ENCODE measurements around the gene NPAS4.
A peak's percentile ranks its signal among the peaks of the same experiment; 100 is the strongest.
"Not testable (repeated sequence)": the region's sequence is repeated elsewhere in the genome, so short reads cannot be mapped to it uniquely, and the experiment has no call there.

NPAS4 gene

DNA sequence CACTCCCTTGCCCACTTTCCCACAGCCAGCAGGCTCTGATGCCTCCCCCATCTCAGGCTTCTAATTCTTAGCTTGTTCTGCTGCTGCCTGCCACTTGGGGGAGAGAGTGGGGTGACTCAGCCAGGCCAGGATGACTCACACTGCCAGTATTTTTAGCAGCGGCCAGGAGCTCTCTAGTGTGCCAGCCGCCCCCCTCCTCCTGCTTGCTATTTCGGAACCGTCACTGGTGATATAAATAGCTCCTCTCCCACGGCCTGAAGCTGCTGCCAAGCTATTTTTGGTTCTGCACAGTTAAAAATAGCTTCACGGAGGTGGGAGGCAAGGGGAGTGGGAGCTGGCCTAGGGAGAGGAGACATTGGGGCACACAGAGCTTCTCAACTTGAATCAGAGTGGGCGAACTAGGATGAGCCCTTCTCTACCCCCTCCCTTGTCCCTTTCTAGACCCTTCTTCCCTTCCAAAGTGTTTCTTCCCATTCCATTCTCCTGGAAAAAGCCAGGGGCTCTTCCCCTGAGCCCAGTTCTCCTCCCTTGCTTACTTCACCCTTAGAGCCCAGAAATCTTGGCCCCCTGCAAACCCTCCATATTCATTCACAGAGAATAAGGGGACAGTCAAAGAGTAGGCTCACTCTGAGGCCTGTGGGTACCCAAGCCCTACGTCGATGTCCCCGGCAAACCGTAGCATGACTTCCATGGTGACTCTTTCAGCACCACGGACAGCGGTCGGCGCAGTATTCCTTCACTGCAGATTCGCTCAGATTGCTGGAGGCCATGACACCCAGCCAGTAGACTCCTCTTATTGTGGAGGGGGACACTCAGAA lies 2.5 kb upstream of the NPAS4 start:
- DNase-seq, result peak; percentile 88 to 89 (median 89)

DNA sequence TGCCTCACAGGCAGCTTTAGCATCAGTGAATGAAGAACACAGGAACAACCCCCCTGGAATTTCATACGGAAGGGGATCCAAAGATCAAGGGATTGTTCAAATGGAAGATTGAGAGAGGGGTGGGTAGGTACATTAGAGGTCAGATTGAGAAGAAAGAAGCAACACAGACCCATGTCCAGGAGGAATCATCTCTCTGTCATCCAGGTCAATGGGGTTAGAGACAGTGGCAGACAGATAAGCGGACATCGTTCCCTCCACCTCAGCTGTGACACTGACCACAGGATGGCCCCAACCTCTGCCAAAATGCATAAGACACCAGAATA lies 1.9 kb upstream of the NPAS4 start:
- DNase-seq, result no peak

DNA sequence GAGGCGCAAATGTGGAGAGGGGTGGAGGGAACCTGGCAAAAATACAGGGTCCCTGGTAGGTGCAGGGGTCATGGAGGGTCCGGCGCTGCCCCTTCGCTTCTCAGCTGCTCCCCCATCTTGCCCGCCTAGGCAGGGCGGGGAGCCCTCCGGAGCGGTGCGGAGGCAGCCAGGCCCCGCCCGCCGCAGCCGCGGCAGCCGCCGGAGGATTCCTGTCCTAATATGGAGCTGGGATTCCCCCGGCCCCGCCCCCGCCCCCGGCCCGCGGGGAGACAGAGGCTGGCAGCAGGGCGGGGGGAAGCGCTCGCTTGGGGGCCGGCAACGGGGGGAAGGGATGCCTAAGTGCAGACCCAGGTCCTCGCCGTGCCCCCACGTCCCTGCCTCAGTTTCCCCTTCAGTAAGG lies 1.0 kb upstream of the NPAS4 start:
- DNase-seq, result peak in 1 of 3 donors; percentile 27

DNA sequence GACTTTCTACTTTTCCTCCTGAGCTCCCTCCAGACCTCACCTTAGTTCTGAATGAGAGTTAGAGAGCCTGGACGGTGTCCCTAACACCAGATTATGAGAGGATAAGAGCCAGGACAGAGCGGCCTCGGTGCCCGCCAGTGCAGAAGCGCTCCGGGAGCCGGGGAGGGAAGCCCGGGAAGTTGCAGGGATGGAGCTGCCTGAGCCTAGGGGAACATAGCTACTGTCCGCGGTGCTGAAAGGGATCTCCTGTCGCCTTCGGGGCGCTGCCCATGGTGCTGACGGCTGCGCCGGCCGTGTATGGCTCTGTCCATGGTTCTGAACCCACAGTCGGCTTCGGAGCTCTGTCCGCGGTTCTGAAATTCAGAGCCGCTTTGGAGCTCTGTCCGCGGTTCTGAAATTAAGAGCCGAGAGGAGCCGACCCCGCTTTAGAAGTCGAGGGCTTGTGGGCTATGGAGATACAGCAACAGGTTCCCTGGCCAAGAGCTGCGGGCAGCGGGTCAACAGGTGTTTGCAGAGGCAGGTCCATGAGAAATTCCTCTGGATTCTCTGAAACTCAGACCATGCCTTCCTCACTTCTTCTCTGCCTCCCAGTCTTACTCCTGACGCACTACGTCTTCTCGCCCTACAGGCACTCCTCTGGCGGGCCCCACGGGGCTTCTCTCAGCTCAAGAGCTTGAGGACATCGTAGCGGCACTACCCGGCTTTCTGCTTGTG lies 814 bp downstream of the NPAS4 start:
- DNase-seq, result peak; percentile 84 to 92 (median 88)

DNA sequence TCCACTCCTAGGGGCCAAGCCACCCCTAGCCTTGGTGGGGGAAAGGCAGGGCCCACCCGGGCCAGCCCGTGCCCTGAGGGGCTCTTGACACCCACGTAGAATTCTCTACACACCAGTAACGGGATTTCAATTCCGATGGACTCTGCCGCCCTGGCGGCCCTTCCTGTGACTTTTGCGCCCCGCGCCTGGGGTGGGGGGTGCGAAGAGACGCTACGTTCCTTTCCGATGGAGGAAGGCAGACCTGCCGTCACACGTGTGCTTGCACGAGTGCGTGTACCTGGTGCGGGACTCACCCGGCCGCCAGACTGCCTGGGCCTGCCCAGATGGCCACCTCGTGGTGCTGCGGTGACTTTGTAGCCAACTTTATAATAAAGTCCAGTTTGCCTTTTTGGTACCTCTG lies 5.5 kb downstream of the NPAS4 start:
- no peak for DNase-seq

DNA sequence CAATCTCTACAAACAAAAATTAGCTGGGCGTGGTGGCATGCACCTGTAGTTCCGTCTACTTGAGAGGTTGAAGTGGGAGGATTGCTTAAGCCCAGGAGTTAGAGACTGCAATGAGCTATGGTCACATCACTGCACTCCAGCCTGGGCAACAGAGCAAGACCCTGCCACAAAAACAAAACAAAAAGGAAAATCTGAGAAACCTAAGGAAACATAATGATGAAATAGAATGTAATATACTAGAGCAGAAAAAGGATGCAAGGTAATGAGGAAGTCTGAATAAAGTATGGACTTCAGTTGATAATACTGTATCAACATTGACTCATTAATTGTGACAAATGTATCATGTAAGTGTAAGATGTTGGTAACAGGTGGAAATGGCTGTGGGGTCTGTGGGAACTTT lies 8.1 kb downstream of the NPAS4 start:
- DNase-seq, result no peak

DNA sequence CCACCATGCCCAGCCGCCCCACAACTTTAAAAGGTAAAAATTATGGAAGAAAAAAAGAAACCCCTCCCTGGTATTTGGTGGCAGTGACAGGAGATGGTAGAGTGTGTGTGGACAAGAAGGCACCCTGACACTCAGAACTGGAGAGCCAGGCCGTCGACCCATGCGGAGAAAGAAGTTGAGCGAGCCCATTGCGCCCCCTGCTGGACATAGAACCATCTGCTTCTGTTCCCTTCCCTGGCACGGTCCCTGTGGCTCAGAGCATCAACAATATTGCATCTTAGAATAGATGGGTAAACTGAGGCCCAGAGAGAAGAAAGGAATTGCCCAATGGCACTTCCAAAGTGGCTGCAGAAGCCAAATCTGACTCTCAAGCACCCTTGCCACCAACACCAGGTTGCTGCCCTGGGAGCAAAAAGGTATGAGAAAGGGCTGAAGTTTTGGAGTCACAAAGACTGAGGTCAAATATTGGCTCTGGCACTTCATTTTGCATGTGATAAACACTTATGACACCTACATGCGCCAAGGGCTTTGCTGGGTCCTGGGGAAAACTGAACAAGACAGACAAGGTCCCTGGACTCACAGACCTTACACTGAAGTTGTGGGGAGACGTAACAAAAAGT lies 9.3 kb downstream of the NPAS4 start:
- peak; percentile 84 to 94 (median 89) for DNase-seq

DNA sequence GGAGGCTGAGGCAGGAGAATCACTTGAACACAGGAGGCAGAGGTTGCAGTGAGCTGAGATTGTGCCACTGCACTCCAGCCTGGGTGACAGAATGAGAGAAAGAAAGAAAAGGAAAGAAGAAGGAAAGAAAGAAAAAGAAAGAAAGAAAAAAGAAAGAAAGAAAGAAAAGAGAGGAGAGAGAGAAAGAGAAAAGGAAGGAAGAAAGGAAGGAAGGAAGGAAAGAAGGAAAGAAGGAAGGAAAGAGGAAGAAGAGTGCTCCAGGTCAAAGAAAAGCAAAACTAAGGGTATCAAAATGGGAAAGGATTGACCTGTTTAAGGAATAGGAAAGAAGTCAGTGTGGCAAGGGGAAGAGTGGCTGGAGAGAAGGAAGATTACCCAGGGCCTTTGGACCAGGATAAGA lies 10.5 kb downstream of the NPAS4 start:
- not testable (repeated sequence) for DNase-seq

DNA sequence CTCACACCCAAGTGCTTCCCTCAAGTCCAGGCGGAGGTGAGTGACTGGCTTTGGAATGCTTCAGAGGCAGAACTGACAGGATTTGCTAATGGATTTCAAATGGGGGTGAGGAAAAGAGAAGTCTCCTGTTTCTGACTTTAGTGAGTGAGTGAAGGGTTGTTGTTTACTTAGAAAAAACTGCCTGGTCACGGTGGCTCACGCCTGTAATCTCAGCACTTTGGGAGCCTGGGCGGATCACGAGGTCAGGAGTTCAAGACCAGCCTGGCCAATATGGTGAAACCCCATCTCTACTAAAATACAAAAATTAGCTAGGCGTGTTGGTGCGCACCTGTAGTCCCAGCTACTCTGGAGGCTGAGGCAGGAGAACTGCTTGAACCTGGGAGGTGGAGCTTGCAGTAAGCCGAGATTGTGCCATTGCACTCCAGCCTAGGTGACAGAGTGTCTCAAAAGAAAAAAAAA lies 11.1 kb downstream of the NPAS4 start:
- not testable (repeated sequence) for DNase-seq

DNA sequence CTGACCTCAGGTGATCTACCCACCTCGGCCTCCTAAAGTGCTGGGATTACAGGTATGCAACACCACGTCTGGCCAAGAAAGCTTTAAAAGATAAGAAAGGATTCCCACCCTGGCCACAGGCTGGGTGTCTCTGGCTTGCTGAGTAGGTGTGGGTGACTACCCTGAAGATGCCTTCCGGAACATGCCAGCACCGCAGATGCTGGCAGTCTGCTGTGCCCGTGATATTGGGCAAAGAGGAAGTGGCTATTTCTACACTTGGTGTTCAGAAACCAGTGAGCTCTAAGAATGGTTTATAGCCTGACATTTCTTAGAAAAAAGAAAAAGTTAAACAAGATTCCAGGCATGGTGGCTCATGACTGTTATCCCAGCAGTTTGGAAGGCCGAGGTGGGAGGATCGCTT lies 11.8 kb downstream of the NPAS4 start:
- DNase-seq, result peak; percentile 22 to 44 (median 41)

DNA sequence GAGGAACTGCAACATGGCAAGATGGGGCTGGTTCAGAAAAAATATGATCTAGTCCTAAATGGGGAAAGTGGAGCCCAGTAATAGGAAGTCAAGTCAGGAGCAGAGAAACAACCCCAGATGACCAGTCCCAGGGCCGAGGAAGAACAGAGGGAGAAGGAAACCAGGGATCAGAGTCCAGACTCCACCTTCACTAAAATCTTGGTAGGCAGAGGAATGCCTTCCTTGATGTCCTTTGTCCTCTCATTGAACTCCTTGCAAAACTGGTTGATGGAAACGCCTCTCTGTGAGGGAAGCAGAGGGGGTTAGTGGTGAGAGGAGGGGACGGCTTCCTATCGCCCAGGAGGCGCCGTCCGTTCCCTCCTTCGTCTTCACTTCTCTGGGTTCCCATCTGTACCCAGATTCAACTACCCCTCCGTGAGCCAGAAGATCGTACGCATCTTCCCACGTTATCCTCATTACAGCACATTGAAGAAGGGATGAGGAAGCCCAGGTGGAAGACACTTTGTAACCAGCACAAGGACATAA lies 17.2 kb downstream of the NPAS4 start:
- no peak for DNase-seq

DNA sequence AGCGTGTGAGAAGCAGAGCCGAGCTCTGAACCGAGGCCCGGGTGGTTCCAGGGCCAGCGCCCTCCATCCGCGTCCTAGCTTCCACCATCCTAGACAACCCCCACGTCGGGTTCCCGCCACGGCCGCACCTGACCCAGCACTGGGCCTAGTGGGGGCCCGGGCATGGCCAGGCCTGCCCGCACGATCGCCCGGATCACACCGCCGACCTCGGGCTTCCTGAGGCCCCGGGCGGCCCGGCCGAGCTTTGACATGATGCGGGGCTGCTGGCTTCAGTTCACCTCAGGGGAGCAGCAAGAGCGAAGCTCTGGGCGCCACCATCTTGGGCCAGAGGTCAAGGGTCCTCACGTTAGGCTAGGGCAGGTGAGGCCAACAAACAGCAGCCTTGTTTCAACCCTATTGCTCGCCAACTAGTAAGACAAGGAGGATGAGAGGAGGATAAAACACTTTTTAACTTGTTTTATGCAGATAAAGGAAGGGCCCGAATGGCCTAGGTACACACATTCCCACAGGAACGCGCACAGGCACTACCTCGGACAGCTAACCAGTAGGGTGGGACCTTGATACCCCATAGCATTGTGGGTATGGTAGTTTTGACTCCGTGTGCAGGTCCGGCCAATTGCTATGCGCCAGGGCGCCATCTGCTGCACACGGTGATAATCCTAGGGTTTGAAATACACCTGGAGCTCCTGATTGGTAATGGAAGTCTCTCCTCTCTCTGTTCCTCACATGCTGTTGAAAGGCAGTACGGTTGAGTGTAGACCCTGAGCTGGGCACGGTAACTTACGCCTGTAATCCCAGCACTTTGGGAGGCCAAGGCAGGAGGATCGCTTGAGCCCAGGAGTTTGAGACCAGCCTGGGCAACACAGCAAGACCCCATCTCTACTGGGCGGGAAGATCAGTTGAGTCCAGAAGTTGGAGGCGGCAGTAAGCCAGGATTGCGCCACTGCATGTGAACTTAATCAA lies 17.9 kb downstream of the NPAS4 start, which contains the start of gene MRPL11:
MRPL11 (minus strand) TSS at position 345 of the 963 bp plus-strand sequence; CDS start at position 251, 94 bp downstream.
- peak; percentile 91 to 93 (median 93) for DNase-seq

DNA sequence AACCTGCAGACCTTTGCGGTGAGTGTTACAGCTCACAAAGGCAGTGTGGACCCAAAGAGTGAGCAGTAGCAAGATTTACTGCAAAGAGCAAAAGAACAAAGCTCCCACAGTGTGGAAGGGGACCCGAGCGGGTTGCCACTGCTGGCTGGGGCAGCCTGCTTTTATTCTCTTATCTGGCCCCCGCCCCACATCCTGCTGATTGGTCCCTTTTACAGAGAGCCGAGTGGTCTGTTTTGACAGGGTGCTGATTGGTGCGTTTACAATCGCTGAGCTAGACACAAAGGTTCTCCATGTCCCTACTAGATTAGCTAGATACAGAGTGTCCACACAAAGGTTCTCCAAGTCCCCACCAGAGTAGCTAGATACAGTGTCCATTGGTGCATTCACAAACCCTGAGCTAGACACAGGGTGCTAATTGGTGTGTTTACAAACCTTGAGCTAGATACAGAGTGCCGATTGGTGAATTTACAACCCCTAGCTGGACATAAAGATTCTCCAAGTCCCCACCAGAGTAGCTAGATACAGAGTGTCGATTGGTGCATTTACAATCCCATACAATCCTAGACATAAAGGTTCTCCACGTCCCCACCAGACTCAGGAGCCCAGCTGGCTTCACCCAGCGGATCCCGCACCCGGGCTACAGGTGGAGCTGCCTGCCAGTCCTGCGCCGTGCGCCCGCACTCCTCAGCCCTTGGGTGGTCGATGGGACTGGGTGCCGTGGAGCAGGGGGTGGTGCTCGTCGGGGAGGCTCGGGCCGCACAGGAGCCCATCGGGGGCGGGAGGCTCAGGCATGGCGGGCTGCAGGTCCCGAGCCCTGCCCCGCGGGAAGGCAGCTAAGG lies 19.5 kb downstream of the NPAS4 start:
- DNase-seq, result not testable (repeated sequence)

DNA sequence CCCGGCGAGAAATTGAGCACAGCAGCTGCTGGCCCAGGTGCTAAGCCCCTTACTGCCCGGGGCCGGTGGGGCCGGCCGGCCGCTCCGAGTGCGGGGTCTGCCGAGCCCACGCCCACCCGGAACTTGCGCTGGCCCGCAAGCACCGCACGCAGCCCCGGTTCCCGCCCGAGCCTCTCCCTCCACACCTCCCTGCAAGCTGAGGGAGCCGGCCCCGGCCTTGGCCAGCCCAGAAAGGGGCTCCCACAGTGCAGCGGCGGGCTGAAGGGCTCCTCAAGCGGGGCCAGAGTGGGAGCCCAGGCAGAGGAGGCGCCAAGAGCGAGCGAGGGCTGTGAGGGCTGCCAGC lies 20.1 kb downstream of the NPAS4 start:
- DNase-seq, result not testable (repeated sequence)

DNA sequence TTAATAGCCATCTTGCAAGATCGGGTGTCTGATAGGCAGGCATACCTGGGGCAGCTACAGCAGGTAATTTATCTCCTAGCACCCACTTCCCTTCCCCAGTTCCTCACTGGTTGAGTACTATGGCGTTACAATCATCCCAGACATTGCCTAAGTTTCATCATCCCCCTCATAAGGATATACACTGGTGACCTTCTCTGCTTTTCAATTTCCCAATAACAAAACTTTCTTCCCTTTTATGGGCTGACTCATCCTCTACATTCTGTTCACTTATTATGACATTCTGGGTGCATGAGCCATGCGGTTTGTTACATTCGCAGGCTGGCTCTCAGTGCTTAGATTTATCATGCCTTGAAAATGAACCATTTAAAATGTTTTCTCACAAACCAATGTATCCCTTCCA lies 22.8 kb downstream of the NPAS4 start:
- peak; percentile 85 to 97 (median 97) for DNase-seq

DNA sequence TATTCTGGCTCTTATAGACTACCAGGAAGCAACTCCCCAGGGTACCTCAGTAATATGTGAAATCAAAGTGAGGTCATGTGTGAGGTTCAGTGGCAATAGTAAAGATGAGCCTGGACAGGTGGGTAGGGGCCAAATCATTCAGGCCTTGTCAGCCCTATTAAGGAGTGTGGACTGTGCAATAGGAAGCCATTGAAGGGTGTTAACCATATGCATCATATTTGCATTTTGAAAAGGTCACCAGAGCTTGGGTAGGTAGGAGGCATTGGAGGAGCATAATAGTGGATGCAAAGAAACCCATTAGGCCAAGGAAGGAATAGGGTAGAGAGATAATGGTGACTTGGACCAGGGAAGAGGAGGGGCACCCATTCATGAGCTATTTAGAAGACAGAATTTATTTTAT lies 26.2 kb downstream of the NPAS4 start:
- DNase-seq, result no peak

DNA sequence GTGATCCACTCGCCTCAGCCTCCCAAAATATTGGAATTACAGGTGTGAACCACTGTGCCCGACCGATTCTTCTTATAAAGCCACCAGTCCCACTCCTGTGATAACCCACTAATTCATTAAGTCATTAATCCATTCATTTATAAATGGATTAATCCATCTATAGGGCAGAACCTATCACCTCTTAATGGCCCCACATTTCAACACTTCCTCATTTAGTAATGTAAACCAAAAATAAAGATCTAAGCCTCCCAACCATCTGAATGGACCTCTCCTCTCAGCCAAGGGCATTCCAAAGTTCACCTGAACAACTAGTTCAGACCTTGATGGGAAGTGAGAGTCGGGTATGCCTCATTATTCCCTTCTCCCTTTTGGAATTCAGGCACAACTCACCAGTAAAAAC lies 27.7 kb downstream of the NPAS4 start:
- DNase-seq, result no peak

DNA sequence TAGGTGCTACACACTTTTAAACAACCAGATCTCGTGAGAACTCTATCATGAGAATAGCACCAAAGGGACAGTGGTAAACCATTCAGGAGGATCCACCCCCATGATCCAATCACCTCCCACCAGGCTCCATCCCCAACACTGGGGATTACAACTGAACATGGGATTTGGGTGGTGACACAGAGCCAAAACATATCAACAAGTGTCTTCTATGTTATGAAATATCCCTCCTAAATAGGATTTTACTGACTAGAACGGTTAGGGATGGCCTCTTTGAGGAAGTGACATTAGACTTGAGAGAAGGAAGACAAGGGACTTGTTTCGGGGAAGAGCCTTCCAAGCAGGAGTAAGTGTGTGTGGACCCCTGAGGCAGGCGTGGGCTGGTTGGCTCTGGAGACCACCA lies 29.7 kb downstream of the NPAS4 start:
- DNase-seq, result peak; percentile 24 to 47 (median 37)

DNA sequence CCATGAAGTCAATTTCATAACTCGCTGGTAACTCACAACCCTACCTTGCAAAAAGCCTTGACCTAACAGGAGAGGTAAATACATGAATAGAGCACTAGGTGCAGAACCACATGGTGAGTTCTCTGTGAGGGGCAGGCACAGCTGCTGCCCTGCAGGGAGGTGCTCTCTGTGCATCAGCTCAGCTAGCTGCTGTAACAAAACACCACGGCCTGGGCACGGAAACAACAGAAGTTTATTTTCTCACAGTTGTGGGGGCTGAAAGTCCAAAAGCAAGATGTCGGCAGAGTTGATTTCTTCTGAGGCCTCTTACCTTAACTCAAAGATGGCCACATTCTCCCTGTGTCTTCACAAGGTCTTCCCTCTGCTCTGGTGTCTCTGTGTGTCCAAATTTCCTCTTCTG lies 30.8 kb downstream of the NPAS4 start:
- DNase-seq, result no peak

DNA sequence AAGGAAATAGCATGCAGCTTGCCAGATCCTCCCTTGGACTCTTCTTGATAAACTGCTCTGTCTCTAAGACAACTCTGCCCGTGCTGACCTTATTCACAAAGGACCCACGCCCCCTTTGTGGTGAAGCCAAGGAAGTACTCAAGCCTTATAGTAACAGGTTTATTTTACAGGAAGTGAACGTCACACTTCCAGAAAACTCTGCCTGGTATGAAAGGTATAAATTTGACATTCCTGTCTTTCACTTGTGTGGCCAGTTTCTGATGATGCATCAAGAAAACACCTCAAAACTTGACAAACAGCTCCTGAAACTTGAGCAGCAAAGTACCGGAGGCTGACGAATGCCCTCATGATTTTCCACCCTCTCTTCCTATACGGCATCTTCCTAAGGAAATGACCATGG lies 33.4 kb downstream of the NPAS4 start:
- DNase-seq, result no peak

DNA sequence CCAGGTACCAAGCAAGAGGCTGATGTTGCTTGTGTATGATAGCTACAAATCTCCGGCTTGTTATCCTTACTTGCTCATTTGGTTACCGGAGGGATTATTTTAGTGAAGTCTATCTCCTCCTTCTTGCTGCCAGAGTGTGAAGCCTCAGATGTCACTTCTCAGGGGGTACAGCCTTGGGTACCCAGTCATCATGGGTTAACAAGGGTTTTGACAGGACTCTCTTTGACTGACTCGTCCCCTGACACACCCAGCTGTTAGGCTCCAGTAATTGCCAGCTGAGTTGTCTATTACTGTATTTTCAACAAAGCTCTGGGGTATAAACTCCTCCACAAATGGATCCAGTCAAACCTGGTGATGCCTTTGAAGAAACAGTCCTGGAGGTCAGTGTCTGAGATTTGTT lies 34.0 kb downstream of the NPAS4 start:
- no peak for DNase-seq

Data from suppressor macrophage treated with lipopolysaccharide for 1 hour (primary cell).